Measurements from ENCODE around the gene LRCH2.
"Not testable (repeated sequence)": the region's sequence is repeated elsewhere in the genome, so short reads cannot be mapped to it uniquely, and the experiment has no call there.

LRCH2 gene

GRCh38 chrX:115233497-115234455 lies at the start of gene LRCH2:
LRCH2 (minus strand) TSS chrX:115234096; CDS start chrX:115234041, 55 bp downstream.
- DNase-seq, result no peak

- DNase-seq, result no peak
Observed at GRCh38 chrX:115269051-115269683, 35.3 kb upstream of the LRCH2 start.

- no peak for DNase-seq
Observed at GRCh38 chrX:115268421-115268820, 34.5 kb upstream of the LRCH2 start.

- DNase-seq, result no peak
Observed at GRCh38 chrX:115266300-115266699, 32.4 kb upstream of the LRCH2 start.

- DNase-seq, result no peak
Observed at GRCh38 chrX:115264009-115264408, 30.1 kb upstream of the LRCH2 start.

GRCh38 chrX:115261148-115261547 lies 27.3 kb upstream of the LRCH2 start:
- no peak for DNase-seq

GRCh38 chrX:115260330-115260729 lies 26.4 kb upstream of the LRCH2 start:
- no peak for DNase-seq

GRCh38 chrX:115259238-115259875 lies 25.5 kb upstream of the LRCH2 start:
- DNase-seq, result no peak

- DNase-seq, result no peak
Observed at GRCh38 chrX:115257711-115258110, 23.8 kb upstream of the LRCH2 start.

- no peak for DNase-seq
Observed at GRCh38 chrX:115255003-115255402, 21.1 kb upstream of the LRCH2 start.

- DNase-seq, result no peak
Observed at GRCh38 chrX:115251458-115252233, 17.8 kb upstream of the LRCH2 start.

- DNase-seq, result no peak
Observed at GRCh38 chrX:115237056-115237455, 3.2 kb upstream of the LRCH2 start.

- no peak for DNase-seq
Observed at GRCh38 chrX:115236560-115236959, 2.7 kb upstream of the LRCH2 start.

- DNase-seq, result no peak
Observed at GRCh38 chrX:115234461-115234860, 565 bp upstream of the LRCH2 start.

- DNase-seq, result no peak
Observed at GRCh38 chrX:115232933-115233496, 881 bp downstream of the LRCH2 start.

GRCh38 chrX:115229337-115230003 lies 4.4 kb downstream of the LRCH2 start:
- DNase-seq, result no peak

- no peak for DNase-seq
Observed at GRCh38 chrX:115226929-115227328, 7.0 kb downstream of the LRCH2 start.

GRCh38 chrX:115217346-115217745 lies 16.6 kb downstream of the LRCH2 start:
- not testable (repeated sequence) for DNase-seq

GRCh38 chrX:115214605-115215004 lies 19.3 kb downstream of the LRCH2 start:
- DNase-seq, result no peak

- DNase-seq, result no peak
Observed at GRCh38 chrX:115214151-115214550, 19.7 kb downstream of the LRCH2 start.

GRCh38 chrX:115209547-115209946 lies 24.3 kb downstream of the LRCH2 start:
- DNase-seq, result not testable (repeated sequence)

GRCh38 chrX:115204040-115204439 lies 29.9 kb downstream of the LRCH2 start:
- DNase-seq, result no peak
